Femur (tissue), 1 donor: ENCODE measurements around the gene SEMA5A.

Source experiments
- DNase-seq: peaks from one replicate; pipeline ENCODE4 v3.0.0-alpha.2; 2017

Gene SEMA5A

GRCh38 chr5:9545992-9546851, at the start of gene SEMA5A:
Gene SEMA5A, minus strand, starts transcription at chr5:9546075. Its CDS starts 166,129 bp downstream, at chr5:9379946.
- DNase-seq: peak; percentile 91

GRCh38 chr5:9594913-9595312, 49.0 kb upstream of the SEMA5A start:
- DNase-seq: no peak

GRCh38 chr5:9589049-9589835, 43.4 kb upstream of the SEMA5A start:
- no peak for DNase-seq

- DNase-seq: no peak
Measured at GRCh38 chr5:9588254-9588653, 42.4 kb upstream of the SEMA5A start.

GRCh38 chr5:9587135-9587534, 41.3 kb upstream of the SEMA5A start:
- no peak for DNase-seq

- DNase-seq: no peak
Measured at GRCh38 chr5:9582406-9582805, 36.5 kb upstream of the SEMA5A start.

- DNase-seq: no peak
Measured at GRCh38 chr5:9573796-9574195, 27.9 kb upstream of the SEMA5A start.

GRCh38 chr5:9572246-9572645, 26.4 kb upstream of the SEMA5A start:
- no peak for DNase-seq

- no peak for DNase-seq
Measured at GRCh38 chr5:9570876-9571275, 25.0 kb upstream of the SEMA5A start.

- no peak for DNase-seq
Measured at GRCh38 chr5:9567039-9567438, 21.2 kb upstream of the SEMA5A start.

- DNase-seq: no peak
Measured at GRCh38 chr5:9564752-9565151, 18.9 kb upstream of the SEMA5A start.

GRCh38 chr5:9562141-9562540, 16.3 kb upstream of the SEMA5A start:
- DNase-seq: no peak

- no peak for DNase-seq
Measured at GRCh38 chr5:9559965-9560364, 14.1 kb upstream of the SEMA5A start.

- DNase-seq: no peak
Measured at GRCh38 chr5:9558319-9558965, 12.6 kb upstream of the SEMA5A start.

GRCh38 chr5:9557696-9558095, 11.8 kb upstream of the SEMA5A start:
- no peak for DNase-seq

GRCh38 chr5:9555961-9556360, 10.1 kb upstream of the SEMA5A start:
- no peak for DNase-seq

- no peak for DNase-seq
Measured at GRCh38 chr5:9554122-9554521, 8.2 kb upstream of the SEMA5A start.

GRCh38 chr5:9553561-9553960, 7.7 kb upstream of the SEMA5A start:
- no peak for DNase-seq

- no peak for DNase-seq
Measured at GRCh38 chr5:9551567-9552537, 6.0 kb upstream of the SEMA5A start.

GRCh38 chr5:9549941-9550340, 4.1 kb upstream of the SEMA5A start:
- DNase-seq: no peak

- DNase-seq: peak; percentile 83
Measured at GRCh38 chr5:9547122-9547947, 1.5 kb upstream of the SEMA5A start.
